Measurements from ENCODE around the gene BAZ2B. TPM values are rescaled to one million over a fixed set of nuclear protein-coding genes. Genes with fewer than 3 reads are reported as not detected.

BAZ2B gene
- total RNA-seq, 1 donor from 2014 or later = 32.4 TPM

DNA sequence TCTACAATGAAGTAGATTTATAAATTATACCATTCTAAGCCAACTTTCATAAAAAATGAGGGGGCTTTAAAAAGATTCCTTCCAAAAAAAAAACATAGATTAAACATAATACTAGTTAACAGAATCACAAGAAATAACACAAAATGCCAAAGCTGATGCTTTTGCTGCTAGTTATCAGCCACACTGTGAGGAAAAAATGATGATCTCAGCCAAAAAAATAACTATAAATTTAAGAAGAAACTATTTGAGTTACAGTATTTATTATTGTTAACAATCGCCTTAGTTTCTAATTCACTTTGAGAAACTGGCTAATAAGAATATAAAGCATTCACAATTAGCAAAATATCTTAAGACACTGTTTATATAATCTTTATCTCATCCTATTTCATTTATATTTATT is 27.1 kb downstream of the BAZ2B start:
- TF ChIP-seq, protein P1, sequence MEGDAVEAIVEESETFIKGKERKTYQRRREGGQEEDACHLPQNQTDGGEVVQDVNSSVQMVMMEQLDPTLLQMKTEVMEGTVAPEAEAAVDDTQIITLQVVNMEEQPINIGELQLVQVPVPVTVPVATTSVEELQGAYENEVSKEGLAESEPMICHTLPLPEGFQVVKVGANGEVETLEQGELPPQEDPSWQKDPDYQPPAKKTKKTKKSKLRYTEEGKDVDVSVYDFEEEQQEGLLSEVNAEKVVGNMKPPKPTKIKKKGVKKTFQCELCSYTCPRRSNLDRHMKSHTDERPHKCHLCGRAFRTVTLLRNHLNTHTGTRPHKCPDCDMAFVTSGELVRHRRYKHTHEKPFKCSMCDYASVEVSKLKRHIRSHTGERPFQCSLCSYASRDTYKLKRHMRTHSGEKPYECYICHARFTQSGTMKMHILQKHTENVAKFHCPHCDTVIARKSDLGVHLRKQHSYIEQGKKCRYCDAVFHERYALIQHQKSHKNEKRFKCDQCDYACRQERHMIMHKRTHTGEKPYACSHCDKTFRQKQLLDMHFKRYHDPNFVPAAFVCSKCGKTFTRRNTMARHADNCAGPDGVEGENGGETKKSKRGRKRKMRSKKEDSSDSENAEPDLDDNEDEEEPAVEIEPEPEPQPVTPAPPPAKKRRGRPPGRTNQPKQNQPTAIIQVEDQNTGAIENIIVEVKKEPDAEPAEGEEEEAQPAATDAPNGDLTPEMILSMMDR (IDR thresholded peaks at IDR 0.05; ENCODE audit: borderline replicate concordance) = no peak
- intact Hi-C loops (cut with micrococcal nuclease) = no loop called here
- Histone ChIP-seq H3K4me3 (no peak overlapping the region), H3K36me3 (no peaks in the 10 kb centered on the region), H3K9me3 (replicated peaks) (no peaks in the 10 kb centered on the region), H3K4me1 (peaks cover 22% of the 10 kb centered on the region), H3K27me3 (ENCODE audit: low read depth) (no peaks in the 10 kb centered on the region), H3K27ac (replicated peaks) (no peak overlapping the region)
- no peak for DNase-seq

GRCh38 chr2:159586034-159586433 is 30.3 kb downstream of the BAZ2B start:
- intact Hi-C loops (cut with micrococcal nuclease) = no loop called here
- peaks cover 6% of the 10 kb centered on the region for H3K36me3 ChIP-seq
- H3K4me3 ChIP-seq = no peak overlapping the region
- peaks cover 6% of the 10 kb centered on the region for H3K4me1 ChIP-seq
- TF ChIP-seq, protein P1 (IDR thresholded peaks at IDR 0.05; ENCODE audit: borderline replicate concordance) = no peak
- H3K9me3 ChIP-seq (replicated peaks) = peaks cover 4% of the 10 kb centered on the region
- H3K27ac ChIP-seq (replicated peaks) = no peak overlapping the region
- no peaks in the 10 kb centered on the region for H3K27me3 ChIP-seq (ENCODE audit: low read depth)
- DNase-seq = no peak

DNA sequence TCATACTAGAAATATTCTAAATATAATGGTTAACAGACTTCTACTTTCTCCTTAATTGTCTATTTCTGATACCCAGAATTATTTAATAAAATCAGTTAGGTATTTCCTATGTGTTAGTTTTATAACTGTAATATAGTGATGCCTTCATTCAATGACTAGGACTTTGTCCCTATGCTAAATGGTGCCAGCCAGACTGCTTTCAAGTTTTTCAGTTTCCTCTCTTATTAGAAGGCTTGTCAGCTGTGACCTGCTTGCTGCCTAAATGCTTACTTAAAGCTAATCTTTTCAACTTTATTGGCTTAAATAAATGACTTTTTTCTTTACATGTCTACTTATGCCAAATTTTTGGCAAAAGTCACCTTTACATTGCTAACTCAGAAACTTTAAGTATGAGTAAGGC is 30.7 kb downstream of the BAZ2B start:
- Histone ChIP-seq H3K4me3 (no peak overlapping the region), H3K36me3 (peaks cover 6% of the 10 kb centered on the region), H3K9me3 (replicated peaks) (peaks cover 7% of the 10 kb centered on the region), H3K27ac (replicated peaks) (no peak overlapping the region), H3K4me1 (peaks cover 2% of the 10 kb centered on the region), H3K27me3 (ENCODE audit: low read depth) (no peaks in the 10 kb centered on the region)
- TF ChIP-seq, protein P1 (IDR thresholded peaks at IDR 0.05; ENCODE audit: borderline replicate concordance) = no peak
- DNase-seq = no peak
- intact Hi-C loops (cut with micrococcal nuclease) = no loop called here

GRCh38 chr2:159584796-159585195 is 31.6 kb downstream of the BAZ2B start:
- intact Hi-C loops (cut with micrococcal nuclease) = no loop called here
- no peak overlapping the region for H3K4me3 ChIP-seq
- H3K27ac ChIP-seq (replicated peaks) = no peak overlapping the region
- H3K4me1 ChIP-seq = no peaks in the 10 kb centered on the region
- DNase-seq = no peak
- H3K27me3 ChIP-seq (ENCODE audit: low read depth) = no peaks in the 10 kb centered on the region
- peaks cover 6% of the 10 kb centered on the region for H3K36me3 ChIP-seq
- TF ChIP-seq, protein P1 (IDR thresholded peaks at IDR 0.05; ENCODE audit: borderline replicate concordance) = no peak
- peaks cover 14% of the 10 kb centered on the region for H3K9me3 ChIP-seq (replicated peaks)

GRCh38 chr2:159573846-159574606 is 42.3 kb downstream of the BAZ2B start:
- intact Hi-C loops (cut with micrococcal nuclease) = no loop called here

More at GRCh38 chr2:159573846-159574606, 42.3 kb downstream of the BAZ2B start:
- Histone ChIP-seq H3K4me1 (no peaks in the 10 kb centered on the region), H3K27me3 (ENCODE audit: low read depth) (no peaks in the 10 kb centered on the region), H3K9me3 (replicated peaks) (peaks cover 10% of the 10 kb centered on the region), H3K4me3 (no peak overlapping the region), H3K27ac (replicated peaks) (no peak overlapping the region), H3K36me3 (peaks cover 4% of the 10 kb centered on the region)
- TF ChIP-seq, protein P1 (IDR thresholded peaks at IDR 0.05; ENCODE audit: borderline replicate concordance) = no peak
- no peak for DNase-seq

Data from left ventricle myocardium inferior (tissue), 1 donor.